ENCODE measurements around the gene CBLB. TPM values are rescaled to one million over a fixed set of nuclear protein-coding genes. Genes with fewer than 3 reads are reported as not detected.

Gene CBLB
- total and polyA plus RNA-seq, 8 donors: 5.3 to 23.3 (median 10.4) TPM

GRCh38 chr3:105755121-105755886 lies 113.5 kb downstream of the CBLB start:
- 90 to 92% methylated on average over 2 of the region's 2 CpGs for WGBS, 2 donors
- no peak for FAIRE-seq
- intact Hi-C loops (cut with DNase I): no loop called here
- H3K36me3 ChIP-seq: no peaks in the 10 kb centered on the region
- H3K4me3 ChIP-seq: no peak overlapping the region
- no peak for ATAC-seq
- no peak overlapping the region for H3K27ac ChIP-seq
- no peaks in the 10 kb centered on the region for H3K4me1 ChIP-seq
- no peaks in the 10 kb centered on the region for H3K27me3 ChIP-seq
- TF ChIP-seq, protein P1, sequence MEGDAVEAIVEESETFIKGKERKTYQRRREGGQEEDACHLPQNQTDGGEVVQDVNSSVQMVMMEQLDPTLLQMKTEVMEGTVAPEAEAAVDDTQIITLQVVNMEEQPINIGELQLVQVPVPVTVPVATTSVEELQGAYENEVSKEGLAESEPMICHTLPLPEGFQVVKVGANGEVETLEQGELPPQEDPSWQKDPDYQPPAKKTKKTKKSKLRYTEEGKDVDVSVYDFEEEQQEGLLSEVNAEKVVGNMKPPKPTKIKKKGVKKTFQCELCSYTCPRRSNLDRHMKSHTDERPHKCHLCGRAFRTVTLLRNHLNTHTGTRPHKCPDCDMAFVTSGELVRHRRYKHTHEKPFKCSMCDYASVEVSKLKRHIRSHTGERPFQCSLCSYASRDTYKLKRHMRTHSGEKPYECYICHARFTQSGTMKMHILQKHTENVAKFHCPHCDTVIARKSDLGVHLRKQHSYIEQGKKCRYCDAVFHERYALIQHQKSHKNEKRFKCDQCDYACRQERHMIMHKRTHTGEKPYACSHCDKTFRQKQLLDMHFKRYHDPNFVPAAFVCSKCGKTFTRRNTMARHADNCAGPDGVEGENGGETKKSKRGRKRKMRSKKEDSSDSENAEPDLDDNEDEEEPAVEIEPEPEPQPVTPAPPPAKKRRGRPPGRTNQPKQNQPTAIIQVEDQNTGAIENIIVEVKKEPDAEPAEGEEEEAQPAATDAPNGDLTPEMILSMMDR (IDR thresholded peaks at IDR 0.05): no peak
- H3K9me3 ChIP-seq: no peaks in the 10 kb centered on the region
- no peak for DNase-seq

DNA sequence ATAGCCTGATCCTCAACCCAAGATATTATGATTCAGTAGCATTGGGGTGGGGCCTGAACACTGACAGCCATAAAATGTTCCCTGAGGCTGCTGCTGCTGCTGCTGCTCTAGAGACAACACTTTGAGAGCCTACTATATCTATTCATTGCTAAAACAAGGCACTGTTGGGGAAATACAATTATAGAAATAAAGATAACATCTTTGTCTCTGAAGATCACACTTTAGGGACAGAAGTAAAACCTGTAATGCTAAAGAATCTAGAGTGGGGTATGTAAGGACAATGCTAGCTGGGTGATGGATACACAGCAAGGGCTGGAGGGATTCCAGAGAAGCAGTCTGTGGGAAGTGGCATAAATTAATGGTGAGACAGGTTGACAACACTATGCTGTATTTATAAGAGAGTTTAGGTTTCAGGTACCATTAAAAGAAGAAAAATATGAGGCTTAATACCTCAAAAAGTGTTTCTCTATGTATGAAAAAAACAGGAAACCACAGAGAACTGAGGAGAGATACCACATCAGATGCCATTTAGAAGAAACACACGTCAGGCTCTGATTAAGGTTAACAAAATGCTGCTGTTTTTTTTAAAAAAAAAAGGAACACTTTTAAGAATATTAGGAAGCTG lies 115.9 kb downstream of the CBLB start:
- H3K4me3 ChIP-seq: no peak overlapping the region
- no peak for ATAC-seq
- H3K36me3 ChIP-seq: no peaks in the 10 kb centered on the region
- no peaks in the 10 kb centered on the region for H3K9me3 ChIP-seq
- H3K27ac ChIP-seq: no peak overlapping the region
- no peak for DNase-seq
- no peak for FAIRE-seq
- TF ChIP-seq, protein P1 (IDR thresholded peaks at IDR 0.05): no peak
- intact Hi-C loops (cut with DNase I): no loop called here
- no peaks in the 10 kb centered on the region for H3K4me1 ChIP-seq
- 81 to 88% methylated on average over 1 of the region's 1 CpG for WGBS, 2 donors
- no peaks in the 10 kb centered on the region for H3K27me3 ChIP-seq

DNA sequence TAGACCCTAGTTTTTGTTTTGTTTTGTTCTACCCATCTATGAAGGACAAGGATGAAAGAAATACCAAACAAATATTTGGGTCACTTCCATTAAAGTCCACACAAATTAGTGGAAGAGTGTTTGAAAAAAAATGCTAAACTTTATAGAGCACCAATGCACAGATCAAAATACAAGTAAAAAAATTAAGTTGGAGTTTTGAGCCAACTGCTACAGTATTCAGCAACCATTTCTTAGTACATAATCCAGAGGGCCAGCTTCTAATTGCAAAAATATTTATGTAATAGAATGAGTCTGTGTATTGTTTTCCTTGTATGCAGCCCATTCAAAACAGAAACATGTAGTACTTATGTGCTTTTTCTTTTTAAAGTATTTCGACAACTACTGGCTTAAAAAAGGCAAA lies 121.1 kb downstream of the CBLB start:
- 90 to 95% methylated on average over 1 of the region's 1 CpG for WGBS, 2 donors
- TF ChIP-seq, protein P1 (IDR thresholded peaks at IDR 0.05): no peak
- intact Hi-C loops (cut with DNase I): no loop called here

GRCh38 chr3:105747060-105747541 lies 121.7 kb downstream of the CBLB start:
- TF ChIP-seq, protein P1 (IDR thresholded peaks at IDR 0.05): no peak
- DNase-seq (no peak), ATAC-seq (peak in 3 of 4 donors; percentile 23 to 66 (median 58)), FAIRE-seq (peak; percentile 83)
- 57 to 58% methylated on average over 3 of the region's 3 CpGs for WGBS, 2 donors
- Histone ChIP-seq H3K27me3 (no peaks in the 10 kb centered on the region), H3K4me1 (peaks cover 0 to 8% (median 3%) of the 10 kb centered on the region in 3 donors), H3K27ac (no peak overlapping the region), H3K9me3 (no peaks in the 10 kb centered on the region), H3K36me3 (no peaks in the 10 kb centered on the region), H3K4me3 (no peak overlapping the region)
- intact Hi-C loops (cut with DNase I): no loop called here

More for the DNA sequence above, 121.1 kb downstream of the CBLB start:
- Histone ChIP-seq H3K4me1 (peaks cover 0 to 8% (median 3%) of the 10 kb centered on the region in 3 donors), H3K36me3 (no peaks in the 10 kb centered on the region), H3K9me3 (no peaks in the 10 kb centered on the region), H3K4me3 (no peak overlapping the region), H3K27me3 (no peaks in the 10 kb centered on the region), H3K27ac (no peak overlapping the region)
- DNase-seq (no peak), FAIRE-seq (no peak), ATAC-seq (no peak)
